Peyer's patch (tissue), 4 donors: ENCODE results near the gene ANKFY1.

ENCODE experiments used
- CTCF ChIP-seq, 6 experiments: fragments of 450-650 bp in 4 of 6; fragments of 200-600 bp in 2 of 6; sonication (generic) in 1 of 6; IDR thresholded peaks; one replicate each; pipeline ENCODE4 v1.5.1; 2017 to 2019; ENCODE audit warnings: antibody characterized with exemption in 6 of 6, mild to moderate bottlenecking in 3 of 6, moderate library complexity in 1 of 6
- POLR2A ChIP-seq, 2 donors: fragments of 450-650 bp; IDR thresholded peaks; one replicate each; pipeline ENCODE4 v1.5.1; 2017; ENCODE audit warnings: antibody characterized with exemption in 2 of 2, mild to moderate bottlenecking in 2 of 2, moderate library complexity in 2 of 2

GRCh38 chr17:4195306-4195705 lies 68.5 kb downstream of the ANKFY1 start:
- TF ChIP-seq CTCF (IDR thresholded peaks at IDR 0.05) = no peak
- no peak for TF ChIP-seq POLR2A (IDR thresholded peaks at IDR 0.05)
